OCI-LY3 (cell line): Measurements from ENCODE around the gene NBDY.

Experiments used
- EZH2phosphoT487 ChIP-seq: fragments of 200-600 bp; shearing (Covaris generic); IDR thresholded peaks from 2 replicates; pipeline ENCODE4 v1.6.1; 2018; ENCODE audit warnings: antibody characterized with exemption, mixed run types, low read depth
- TF ChIP-seq, protein P1 (sequence below): fragments of 200-600, 300-600 bp; sonication (generic); IDR thresholded peaks from 2 replicates; pipeline ENCODE4 v1.5.1; 2014; ENCODE audit warnings: antibody characterized with exemption, low read length, low read depth

DNA sequence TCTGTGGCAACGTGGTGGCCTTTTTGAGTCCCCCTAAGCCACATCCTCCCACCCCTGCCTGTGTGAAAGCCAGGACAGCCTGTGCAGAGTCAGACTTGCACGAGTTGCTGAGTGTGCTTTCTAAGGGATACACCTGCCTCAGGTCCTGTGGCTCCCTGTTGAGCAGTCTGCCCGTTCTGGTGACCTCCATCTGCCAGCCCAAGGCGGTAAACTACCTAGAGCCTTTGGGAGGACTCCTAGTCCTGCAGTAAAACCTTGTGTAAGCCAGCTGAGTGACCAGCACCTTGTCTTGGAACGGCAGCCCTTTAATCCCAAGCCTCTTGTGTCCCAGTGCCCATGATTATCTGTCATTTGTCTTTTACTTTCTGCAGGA lies 69.3 kb downstream of the NBDY start:
- TF ChIP-seq, protein P1, sequence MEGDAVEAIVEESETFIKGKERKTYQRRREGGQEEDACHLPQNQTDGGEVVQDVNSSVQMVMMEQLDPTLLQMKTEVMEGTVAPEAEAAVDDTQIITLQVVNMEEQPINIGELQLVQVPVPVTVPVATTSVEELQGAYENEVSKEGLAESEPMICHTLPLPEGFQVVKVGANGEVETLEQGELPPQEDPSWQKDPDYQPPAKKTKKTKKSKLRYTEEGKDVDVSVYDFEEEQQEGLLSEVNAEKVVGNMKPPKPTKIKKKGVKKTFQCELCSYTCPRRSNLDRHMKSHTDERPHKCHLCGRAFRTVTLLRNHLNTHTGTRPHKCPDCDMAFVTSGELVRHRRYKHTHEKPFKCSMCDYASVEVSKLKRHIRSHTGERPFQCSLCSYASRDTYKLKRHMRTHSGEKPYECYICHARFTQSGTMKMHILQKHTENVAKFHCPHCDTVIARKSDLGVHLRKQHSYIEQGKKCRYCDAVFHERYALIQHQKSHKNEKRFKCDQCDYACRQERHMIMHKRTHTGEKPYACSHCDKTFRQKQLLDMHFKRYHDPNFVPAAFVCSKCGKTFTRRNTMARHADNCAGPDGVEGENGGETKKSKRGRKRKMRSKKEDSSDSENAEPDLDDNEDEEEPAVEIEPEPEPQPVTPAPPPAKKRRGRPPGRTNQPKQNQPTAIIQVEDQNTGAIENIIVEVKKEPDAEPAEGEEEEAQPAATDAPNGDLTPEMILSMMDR = no peak
- TF ChIP-seq EZH2phosphoT487 = no peak
